ENCODE results near the gene MYCN. TPM values are rescaled to one million over a fixed set of nuclear protein-coding genes. Genes with fewer than 3 reads are reported as not detected.

The MYCN gene
- polyA plus RNA-seq, 1 of the 3 experiments (the other 2 are of a cell fraction): 0.03 TPM

GRCh38 chr2:15982285-15983044 is 42.1 kb downstream of the MYCN start (continued):
- no peak for TF ChIP-seq SMC3 (IDR thresholded peaks at IDR 0.05; ENCODE audit: low read depth, low read length)
- no peak for TF ChIP-seq FOSL2 (IDR thresholded peaks at IDR 0.05; ENCODE audit: borderline replicate concordance, low read depth)
- no peak for TF ChIP-seq NFIC (IDR thresholded peaks at IDR 0.05; ENCODE audit: borderline replicate concordance)
- TF ChIP-seq USF2 (IDR thresholded peaks at IDR 0.05; ENCODE audit: borderline replicate concordance, low read depth, low read length): no peak
- peak; percentile 98 for TF ChIP-seq RCOR1 (IDR thresholded peaks at IDR 0.05; ENCODE audit: low read length)
- no peak for TF ChIP-seq FOXM1 (IDR thresholded peaks at IDR 0.05; ENCODE audit: low read depth)
- TF ChIP-seq REST (IDR thresholded peaks at IDR 0.05; ENCODE audit: low read depth, low read length): no peak
- no peak for TF ChIP-seq SIN3A (IDR thresholded peaks at IDR 0.05; ENCODE audit: borderline replicate concordance, low read depth, low read length)
- TF ChIP-seq ELF1 (IDR thresholded peaks at IDR 0.05): no peak
- no peak for TF ChIP-seq MXI1 (IDR thresholded peaks at IDR 0.05; ENCODE audit: low read depth, low read length)
- TF ChIP-seq TCF12 (IDR thresholded peaks at IDR 0.05): peak; percentile 33

- H3K79me2 ChIP-seq (ENCODE audit: insufficient read depth): no peaks in the 10 kb centered on the region
- no peak overlapping the region for H3K4me2 ChIP-seq
- H3K4me3 ChIP-seq (ENCODE audit: low read depth in 2 of 2, low read length in 1 of 2): no peak overlapping the region
- ChIA-PET POLR2A (no interaction called here), CTCF (interaction anchor here (0.6 to 2.2 kb wide), 5 partner anchors 39 to 524 kb away, joined by 3 to 9 read pairs (median 4); partner anchors contain the start of gene MYCN)
- no peak for DNase-seq
- H3F3A ChIP-seq (replicated peaks; ENCODE audit: insufficient read depth): no peaks in the 10 kb centered on the region
- no peak overlapping the region for H2AFZ ChIP-seq (ENCODE audit: low read depth)
- no peaks in the 10 kb centered on the region for H4K20me1 ChIP-seq (ENCODE audit: insufficient read depth)
- H3K9me3 ChIP-seq: no peaks in the 10 kb centered on the region
- H3K4me1 ChIP-seq (ENCODE audit: control insufficient read depth in 1 of 2, insufficient read depth in 2 of 2, low read depth in 1 of 2, low read length in 1 of 2): peaks cover 0 to 38% of the 10 kb centered on the region in 2 experiments; a peak in 1 of 4 replicates
- no peaks in the 10 kb centered on the region for H3K36me3 ChIP-seq (replicated peaks in 1 of 2; ENCODE audit: control insufficient read depth in 1 of 2, insufficient read depth in 2 of 2, low read length in 1 of 2)
- WGBS (ENCODE audit: low lambda C conversion rate): 54% methylated on average over 7 of the region's 8 CpGs
- H3K9ac ChIP-seq: no peak overlapping the region
- H3K27me3 ChIP-seq (ENCODE audit: insufficient read depth): no peaks in the 10 kb centered on the region
- H3K27ac ChIP-seq (ENCODE audit: low read depth in 2 of 2, low read length in 1 of 2): no peak overlapping the region
- TF ChIP-seq SIN3A (IDR thresholded peaks at IDR 0.05; ENCODE audit: borderline replicate concordance, low read depth, low read length) (no peak), RCOR1 (IDR thresholded peaks at IDR 0.05; ENCODE audit: low read length) (no peak), MAX (IDR thresholded peaks at IDR 0.05; ENCODE audit: low read depth) (no peak), USF2 (IDR thresholded peaks at IDR 0.05; ENCODE audit: borderline replicate concordance, low read depth, low read length) (no peak), YY1 (IDR thresholded peaks at IDR 0.05; ENCODE audit: low read depth) (no peak), FOXM1 (IDR thresholded peaks at IDR 0.05; ENCODE audit: low read depth) (no peak), JUND (IDR thresholded peaks at IDR 0.05) (no peak), SMC3 (IDR thresholded peaks at IDR 0.05; ENCODE audit: low read depth, low read length) (no peak), NFIC (IDR thresholded peaks at IDR 0.05; ENCODE audit: borderline replicate concordance) (no peak), TEAD4 (IDR thresholded peaks at IDR 0.05; ENCODE audit: borderline replicate concordance, insufficient read depth) (no peak), MEF2A (IDR thresholded peaks at IDR 0.05; ENCODE audit: borderline replicate concordance, low read depth) (no peak), PBX3 (IDR thresholded peaks at IDR 0.05) (no peak), NRF1 (IDR thresholded peaks at IDR 0.05; ENCODE audit: low read depth, low read length) (no peak), RFX5 (IDR thresholded peaks at IDR 0.05; ENCODE audit: low read length) (no peak)
- no peaks in the 10 kb centered on the region for H3K9me2 ChIP-seq
Measured at GRCh38 chr2:15983496-15983895, 43.1 kb downstream of the MYCN start.
